Peyer's patch (tissue), 4 donors: Measurements from ENCODE around the gene BPIFB1.

Source experiments
- CTCF ChIP-seq, 6 experiments: fragments of 450-650 bp in 4 of 6; fragments of 200-600 bp in 2 of 6; sonication (generic) in 1 of 6; IDR thresholded peaks; one replicate each; pipeline ENCODE4 v1.5.1; 2017 to 2019; ENCODE audit warnings: antibody characterized with exemption in 6 of 6, mild to moderate bottlenecking in 3 of 6, moderate library complexity in 1 of 6
- POLR2A ChIP-seq, 2 donors: fragments of 450-650 bp; IDR thresholded peaks; one replicate each; pipeline ENCODE4 v1.5.1; 2017; ENCODE audit warnings: antibody characterized with exemption in 2 of 2, mild to moderate bottlenecking in 2 of 2, moderate library complexity in 2 of 2

- TF ChIP-seq CTCF (IDR thresholded peaks at IDR 0.05), result no peak
- TF ChIP-seq POLR2A (IDR thresholded peaks at IDR 0.05), result no peak
Observed at GRCh38 chr20:33236351-33236750, 46.7 kb upstream of the BPIFB1 start.
